H1 (cell line): ENCODE measurements around the gene ADAMTS9. TPM values are rescaled to one million over a fixed set of nuclear protein-coding genes. Genes with fewer than 3 reads are reported as not detected.

Experiments used
- CTCF ChIA-PET: fragments of 300-600 bp; sonication (Branson Sonifier 250); formaldehyde crosslinking; loops from one replicate; lab custom pipeline; 2021; ENCODE audit not compliant: partially characterized antibody; lab: Charles Lee
- POLR2A ChIA-PET: fragments of 300-600 bp; sonication (Branson Sonifier 250); formaldehyde crosslinking; loops from one replicate; lab custom pipeline; 2021; ENCODE audit warnings: inconsistent platforms; ENCODE audit not compliant: partially characterized antibody; lab: Charles Lee
- DNase-seq, 2 experiments: peaks; one replicate each; pipeline versions ENCODE4 v3.0.0 to v3.0.0-alpha.2; 2010 to 2022; ENCODE audit warnings: low spot score in 2 of 2, low read depth in 1 of 2, mixed read lengths in 1 of 2
- FAIRE-seq: peaks from 2 replicates; lab custom pipeline; 2011; peaks lifted over from hg19 to GRCh38; lab: Jason Lieb, UNC
- H2AFZ ChIP-seq: 2 replicates; pipeline ENCODE4 v1.8.1; 2012; ENCODE audit warnings: low read length, inconsistent platforms
- H2AK5ac ChIP-seq: 2 replicates; pipeline ENCODE4 v1.6.1; 2013; ENCODE audit warnings: low read depth, low read length
- H2BK120ac ChIP-seq: replicated peaks from 2 replicates; pipeline ENCODE3; 2013; ENCODE audit warnings: low read depth, low read length, inconsistent platforms
- H2BK12ac ChIP-seq: 2 replicates; pipeline ENCODE4 v1.6.1; 2013; ENCODE audit warnings: low read depth, low read length
- H2BK15ac ChIP-seq: 2 replicates; pipeline ENCODE4 v1.6.1; 2013; ENCODE audit warnings: low read length
- H2BK20ac ChIP-seq: 2 replicates; pipeline ENCODE4 v1.6.1; 2013; ENCODE audit warnings: low read length
- H2BK5ac ChIP-seq: 2 replicates; pipeline ENCODE4 v1.6.1; 2013; ENCODE audit warnings: low read depth, low read length
- H3K14ac ChIP-seq: 2 replicates; pipeline ENCODE4 v1.6.1; 2013; ENCODE audit warnings: inconsistent platforms; ENCODE audit not compliant: insufficient read length
- H3K18ac ChIP-seq: 2 replicates; pipeline ENCODE4 v1.6.1; 2013; ENCODE audit warnings: low read length; ENCODE audit errors: extremely low read depth
- H3K23ac ChIP-seq: 2 replicates; pipeline ENCODE4 v1.6.1; 2013; ENCODE audit warnings: inconsistent platforms; ENCODE audit not compliant: insufficient read length
- H3K23me2 ChIP-seq: 2 replicates; pipeline ENCODE4 v1.6.1; 2013; ENCODE audit warnings: low read depth, low read length
- H3K27ac ChIP-seq: 2 replicates; pipeline ENCODE4 v1.6.1; 2011; ENCODE audit warnings: low read depth, low read length, inconsistent platforms
- H3K27me3 ChIP-seq, 4 experiments: replicated peaks in 1 of 4; 1 replicate in 1 of 4; 2 replicates in 3 of 4; pipeline versions ENCODE4 v1.6.1 to v1.8.1; 2011 to 2013; ENCODE audit warnings: low read length in 3 of 4, mild to moderate bottlenecking in 3 of 4, inconsistent platforms in 2 of 4, mixed read lengths in 2 of 4, moderate library complexity in 1 of 4; ENCODE audit not compliant: control insufficient read depth in 3 of 4, insufficient read depth in 3 of 4; ENCODE audit errors: extremely low read depth in 1 of 4
- H3K36me3 ChIP-seq, 4 experiments: 2 replicates each; pipeline versions ENCODE4 v1.6.1 to v1.8.1; 2011 to 2013; ENCODE audit warnings: mild to moderate bottlenecking in 4 of 4, low read length in 3 of 4, moderate library complexity in 2 of 4, control low read depth in 1 of 4, inconsistent platforms in 1 of 4; ENCODE audit not compliant: insufficient read depth in 4 of 4, control insufficient read depth in 2 of 4
- H3K4ac ChIP-seq: replicated peaks from 2 replicates; pipeline ENCODE3; 2013; ENCODE audit warnings: low read length, low read depth, mixed read lengths, inconsistent platforms; ENCODE audit not compliant: insufficient read length
- H3K4me1 ChIP-seq, 4 experiments: replicated peaks in 1 of 4; 1 replicate in 1 of 4; 2 replicates in 3 of 4; pipeline versions ENCODE4 v1.6.1 to v1.8.1; 2011 to 2013; ENCODE audit warnings: low read length in 3 of 4, inconsistent platforms in 2 of 4, mixed read lengths in 1 of 4; ENCODE audit not compliant: insufficient read depth in 4 of 4, control insufficient read depth in 3 of 4
- H3K4me2 ChIP-seq, 2 experiments: 2 replicates each; pipeline versions ENCODE4 v1.6.1 to v1.8.1; 2011 to 2013; ENCODE audit warnings: low read depth in 2 of 2, low read length in 2 of 2, control low read depth in 1 of 2, inconsistent platforms in 1 of 2, mild to moderate bottlenecking in 1 of 2; ENCODE audit not compliant: insufficient read depth in 1 of 2
- H3K4me3 ChIP-seq, 4 experiments: fragments of 200-600, 300-600 bp in 1 of 4; sonication (generic), shearing (Covaris generic), sonication (Bioruptor Twin) in 1 of 4; 2 replicates each; pipeline versions ENCODE4 v1.5.1 to v1.8.1; 2011 to 2016; ENCODE audit warnings: low read length in 4 of 4, low read depth in 3 of 4, control low read depth in 2 of 4, inconsistent platforms in 2 of 4, mild to moderate bottlenecking in 2 of 4, mixed read lengths in 1 of 4, moderate library complexity in 1 of 4; ENCODE audit not compliant: insufficient read depth in 2 of 4; ENCODE audit errors: extremely low read depth in 1 of 4
- H3K56ac ChIP-seq: replicated peaks from 2 replicates; pipeline ENCODE3; 2013; ENCODE audit warnings: low read depth, mild to moderate bottlenecking, mixed read lengths, low read length, inconsistent platforms; ENCODE audit not compliant: insufficient read length
- H3K79me1 ChIP-seq: 2 replicates; pipeline ENCODE4 v1.6.1; 2013; ENCODE audit warnings: low read depth, low read length, control low read depth
- H3K79me2 ChIP-seq, 2 experiments: 2 replicates each; pipeline versions ENCODE4 v1.6.1 to v1.8.1; 2012 to 2013; ENCODE audit warnings: low read length in 2 of 2, mild to moderate bottlenecking in 2 of 2, inconsistent platforms in 1 of 2; ENCODE audit not compliant: insufficient read depth in 2 of 2, control insufficient read depth in 1 of 2
- H3K9ac ChIP-seq, 4 experiments: replicated peaks in 1 of 4; 1 replicate in 1 of 4; 2 replicates in 3 of 4; pipeline versions ENCODE4 v1.6.1 to v1.8.1; 2011 to 2013; ENCODE audit warnings: low read depth in 3 of 4, low read length in 3 of 4, control low read depth in 2 of 4, mild to moderate bottlenecking in 2 of 4, moderate library complexity in 2 of 4, inconsistent platforms in 1 of 4; ENCODE audit errors: extremely low read depth in 1 of 4
- H3K9me3 ChIP-seq, 2 experiments: 2 replicates each; pipeline versions ENCODE4 v1.6.1 to v1.8.1; 2012 to 2013; ENCODE audit warnings: mild to moderate bottlenecking in 2 of 2, moderate library complexity in 2 of 2, control low read depth in 1 of 2, inconsistent platforms in 1 of 2, low read depth in 1 of 2, low read length in 1 of 2, mixed read lengths in 1 of 2; ENCODE audit not compliant: insufficient read depth in 2 of 2
- H4K20me1 ChIP-seq, 2 experiments: replicated peaks in 1 of 2; 2 replicates each; pipeline versions ENCODE3 to v1.8.1; 2011 to 2013; ENCODE audit warnings: inconsistent platforms in 2 of 2, low read length in 2 of 2, mild to moderate bottlenecking in 1 of 2; ENCODE audit not compliant: insufficient read depth in 2 of 2, control insufficient read depth in 1 of 2
- H4K5ac ChIP-seq: 2 replicates; pipeline ENCODE4 v1.6.1; 2013; ENCODE audit warnings: low read length, low read depth, mixed read lengths, inconsistent platforms; ENCODE audit not compliant: insufficient read length
- H4K8ac ChIP-seq: 2 replicates; pipeline ENCODE4 v1.8.0; 2013; ENCODE audit warnings: mild to moderate bottlenecking, moderate library complexity, low read length, inconsistent platforms; ENCODE audit not compliant: insufficient read depth; ENCODE audit errors: extremely low read depth
- H4K91ac ChIP-seq: replicated peaks from 2 replicates; pipeline ENCODE3; 2013; ENCODE audit warnings: low read length, mixed read lengths, inconsistent platforms; ENCODE audit not compliant: insufficient read length
- ASH2L ChIP-seq: fragments of 200-600, 300-600 bp; sonication (generic); IDR thresholded peaks from one replicate; pipeline ENCODE4 v1.7.1; 2017; ENCODE audit warnings: low read length
- E2F6 ChIP-seq: IDR thresholded peaks from 2 replicates; pipeline ENCODE4 v1.6.1; 2012; ENCODE audit warnings: inconsistent platforms
- EZH2 ChIP-seq: fragments of 200-600 bp; sonication (generic); IDR thresholded peaks from 2 replicates; pipeline ENCODE4 v1.7.1; 2012; ENCODE audit warnings: low read depth, mild to moderate bottlenecking, moderate library complexity, low read length, inconsistent platforms; ENCODE audit not compliant: severe bottlenecking
- GTF2F1 ChIP-seq: IDR thresholded peaks from 2 replicates; pipeline ENCODE4 v1.6.1; 2012; ENCODE audit warnings: low read depth, low read length, improper control_type of control experiment, borderline replicate concordance
- JUN ChIP-seq: IDR thresholded peaks from 2 replicates; pipeline ENCODE4 v1.6.1; 2011; ENCODE audit warnings: low read depth, mild to moderate bottlenecking, improper control_type of control experiment, low read length
- KDM4A ChIP-seq: IDR thresholded peaks from one replicate; pipeline ENCODE4 v1.7.1; 2012; ENCODE audit warnings: low read depth, mild to moderate bottlenecking, moderate library complexity, low read length, inconsistent platforms; ENCODE audit not compliant: severe bottlenecking
- RBBP5 ChIP-seq: IDR thresholded peaks from 2 replicates; pipeline ENCODE4 v1.7.1; 2012; ENCODE audit warnings: low read depth, mild to moderate bottlenecking, inconsistent platforms, low read length, moderate library complexity, borderline replicate concordance
- SP1 ChIP-seq: IDR thresholded peaks from 2 replicates; pipeline ENCODE4 v1.6.1; 2011; ENCODE audit warnings: low read depth, low read length
- SUZ12 ChIP-seq: fragments of 200-600 bp; sonication (generic); IDR thresholded peaks from 2 replicates; pipeline ENCODE4 v1.6.1; 2012; ENCODE audit warnings: mild to moderate bottlenecking, inconsistent platforms, low read length, moderate library complexity, mixed read lengths
- WGBS, 2 experiments: shearing (Covaris generic) in 1 of 2; methylation state at CpG; one replicate each; pipeline versions ENCODE4 v1.1.6 to v1.1.7; 2013 to 2015; ENCODE audit warnings: low lambda C conversion rate in 2 of 2, mixed read lengths in 2 of 2, inconsistent platforms in 1 of 2, low coverage in 1 of 2, missing lambda C conversion rate in 1 of 2; ENCODE audit not compliant: insufficient replicate concordance in 2 of 2, insufficient coverage in 1 of 2, insufficient read length in 1 of 2; ENCODE audit errors: extremely low coverage in 1 of 2, missing lambda C conversion rate in 1 of 2; 5-methylcytosine and 5-hydroxymethylcytosine counted together
- polyA plus RNA-seq, 7 experiments: library from polyadenylated mRNA; depleted of rRNA in 3 of 7; stranded (reverse) in 5 of 7; unstranded in 2 of 7; fragments of >200 nt in 5 of 7; fragments of 200-250 nt in 2 of 7; gene quantifications; 1 replicate in 5 of 7; 2 replicates in 1 of 7; 4 replicates in 1 of 7; pipeline versions ENCODE4 v1.2.1 to v1.2.3, GENCODE V29; 2011 to 2013; ENCODE audit warnings: missing spikeins in 2 of 7, mixed read lengths in 2 of 7
- total RNA-seq: library from RNA; stranded (reverse); fragmentation: NEBNext Ultra II Directional; extraction: Animal tissue kit (Norgen Biotek cat#: 25700); gene quantifications from 2 replicates; pipeline ENCODE4 v1.2.1, GENCODE V29; 2021
- TF ChIP-seq, protein P1 (sequence below), 3 experiments: IDR thresholded peaks; 1 replicate in 2 of 3; 2 replicates in 1 of 3; pipeline versions ENCODE4 v1.5.1 to v1.6.1; 2011; ENCODE audit warnings: low read length in 3 of 3, mild to moderate bottlenecking in 3 of 3, inconsistent platforms in 2 of 3, low read depth in 1 of 3, moderate library complexity in 1 of 3; ENCODE audit not compliant: insufficient read depth in 1 of 3; ENCODE audit errors: control extremely low read depth in 1 of 3

Gene ADAMTS9
- total and polyA plus RNA-seq, 2 of the 8 experiments (the other 6 are each of a cell fraction or from before 2014, with no cell fraction given), result 0.20 to 0.41 TPM

- DNase-seq (no peak), FAIRE-seq (no peak)
- Histone ChIP-seq H2BK20ac (no peak overlapping the region), H3K27ac (no peak overlapping the region), H4K91ac (no peak overlapping the region), H3K79me1 (no peaks in the 10 kb centered on the region), H2BK120ac (no peak overlapping the region), H2BK12ac (no peak overlapping the region), H3K79me2 (no peaks in the 10 kb centered on the region), H2BK15ac (no peak overlapping the region), H3K4me1 (peaks cover 12 to 34% (median 24%) of the 10 kb centered on the region in 4 experiments), H3K4ac (no peak overlapping the region), H3K36me3 (no peaks in the 10 kb centered on the region), H4K20me1 (peaks cover 2% of the 10 kb centered on the region in 2 experiments), H4K5ac (no peak overlapping the region), H2BK5ac (no peak overlapping the region), H3K18ac (no peak overlapping the region; the same call in 1 of the 2 replicates), H3K14ac (no peak overlapping the region), H2AK5ac (no peak overlapping the region), H3K23me2 (peaks cover 27% of the 10 kb centered on the region; the same call in 1 of the 2 replicates), H3K4me3 (peak overlapping the region; percentile 25 to 78 (median 66); a peak in 7 of 8 replicates), H3K9me3 (no peaks in the 10 kb centered on the region), H4K8ac (no peak overlapping the region; the same call in 1 of the 2 replicates), H3K27me3 (peaks cover 34 to 75% (median 62%) of the 10 kb centered on the region in 4 experiments), H3K56ac (no peak overlapping the region), H3K9ac (no peak overlapping the region), H2AFZ (0 out of 2 replicates have a peak overlapping the region, but pooled peaks have one; percentile 27), H3K4me2 (peak overlapping the region; percentile 90 to 97), H3K23ac (no peak overlapping the region)
- WGBS, 2 experiments, result 2% methylated on average over 31 of the region's 32 CpGs; no CpG with 5 or more reads in 1 of the 2 experiments
- CTCF ChIA-PET, result no interaction called here
- POLR2A ChIA-PET, result no interaction called here
- TF ChIP-seq KDM4A (no peak), RBBP5 (no peak), SP1 (no peak), SUZ12 (peak; percentile 74; the same call in 1 of the 2 replicates), GTF2F1 (no peak), JUN (no peak), E2F6 (0 out of 2 replicates have a peak, but pooled peaks have one; percentile 10), ASH2L (no peak), EZH2 (peak; percentile 63)
- TF ChIP-seq, protein P1, sequence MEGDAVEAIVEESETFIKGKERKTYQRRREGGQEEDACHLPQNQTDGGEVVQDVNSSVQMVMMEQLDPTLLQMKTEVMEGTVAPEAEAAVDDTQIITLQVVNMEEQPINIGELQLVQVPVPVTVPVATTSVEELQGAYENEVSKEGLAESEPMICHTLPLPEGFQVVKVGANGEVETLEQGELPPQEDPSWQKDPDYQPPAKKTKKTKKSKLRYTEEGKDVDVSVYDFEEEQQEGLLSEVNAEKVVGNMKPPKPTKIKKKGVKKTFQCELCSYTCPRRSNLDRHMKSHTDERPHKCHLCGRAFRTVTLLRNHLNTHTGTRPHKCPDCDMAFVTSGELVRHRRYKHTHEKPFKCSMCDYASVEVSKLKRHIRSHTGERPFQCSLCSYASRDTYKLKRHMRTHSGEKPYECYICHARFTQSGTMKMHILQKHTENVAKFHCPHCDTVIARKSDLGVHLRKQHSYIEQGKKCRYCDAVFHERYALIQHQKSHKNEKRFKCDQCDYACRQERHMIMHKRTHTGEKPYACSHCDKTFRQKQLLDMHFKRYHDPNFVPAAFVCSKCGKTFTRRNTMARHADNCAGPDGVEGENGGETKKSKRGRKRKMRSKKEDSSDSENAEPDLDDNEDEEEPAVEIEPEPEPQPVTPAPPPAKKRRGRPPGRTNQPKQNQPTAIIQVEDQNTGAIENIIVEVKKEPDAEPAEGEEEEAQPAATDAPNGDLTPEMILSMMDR (IDR thresholded peaks at IDR 0.05; ENCODE audit: control extremely low read depth in 1 of 3, insufficient read depth in 1 of 3, low read depth in 1 of 3, low read length in 3 of 3), result no peak
Observed at GRCh38 chr3:64685331-64685799, 2.4 kb downstream of the ADAMTS9 start.
